ENCODE measurements around the gene EPB41L2. TPM values are rescaled to one million over a fixed set of nuclear protein-coding genes. Genes with fewer than 3 reads are reported as not detected.

EPB41L2 gene
- total and polyA plus RNA-seq, 2 experiments from 2014 or later: 76.2 to 91.7 TPM

GRCh38 chr6:131033631-131034030 lies 29.4 kb downstream of the EPB41L2 start:
- no peaks in the 10 kb centered on the region for H3K36me3 ChIP-seq (ENCODE audit: insufficient read depth)
- H3K27me3 Mint-ChIP-seq (ENCODE audit: insufficient read depth, low read depth, poor library complexity): no peaks in the 10 kb centered on the region
- no peaks in the 10 kb centered on the region for H3K36me3 Mint-ChIP-seq (ENCODE audit: low read depth)
- H3K4me3 ChIP-seq: no peak overlapping the region
- TF ChIP-seq JUNB (IDR thresholded peaks at IDR 0.05; ENCODE audit: unreplicated experiment) (no peak), ETS1 (IDR thresholded peaks at IDR 0.05) (no peak), EZH2 (IDR thresholded peaks at IDR 0.05; ENCODE audit: low read depth, unreplicated experiment) (no peak), ZNF462 (CRISPR knock-in tag; IDR thresholded peaks at IDR 0.05) (no peak), ZNF114 (CRISPR knock-in tag; IDR thresholded peaks at IDR 0.05) (no peak), REST (IDR thresholded peaks at IDR 0.05; ENCODE audit: unreplicated experiment) (no peak), ZNF331 (CRISPR knock-in tag; IDR thresholded peaks at IDR 0.05; ENCODE audit: low read depth) (no peak), NANOG (IDR thresholded peaks at IDR 0.05; ENCODE audit: borderline replicate concordance) (no peak), CREB1 (CRISPR knock-in tag; IDR thresholded peaks at IDR 0.05; ENCODE audit: low read depth) (no peak), STAT1 (IDR thresholded peaks at IDR 0.05; ENCODE audit: unreplicated experiment) (no peak), POLR2AphosphoS5 (IDR thresholded peaks at IDR 0.05; ENCODE audit: low read depth) (no peak), EZH2phosphoT487 (IDR thresholded peaks at IDR 0.05; ENCODE audit: unreplicated experiment) (no peak)
- TF ChIP-seq, protein P1, sequence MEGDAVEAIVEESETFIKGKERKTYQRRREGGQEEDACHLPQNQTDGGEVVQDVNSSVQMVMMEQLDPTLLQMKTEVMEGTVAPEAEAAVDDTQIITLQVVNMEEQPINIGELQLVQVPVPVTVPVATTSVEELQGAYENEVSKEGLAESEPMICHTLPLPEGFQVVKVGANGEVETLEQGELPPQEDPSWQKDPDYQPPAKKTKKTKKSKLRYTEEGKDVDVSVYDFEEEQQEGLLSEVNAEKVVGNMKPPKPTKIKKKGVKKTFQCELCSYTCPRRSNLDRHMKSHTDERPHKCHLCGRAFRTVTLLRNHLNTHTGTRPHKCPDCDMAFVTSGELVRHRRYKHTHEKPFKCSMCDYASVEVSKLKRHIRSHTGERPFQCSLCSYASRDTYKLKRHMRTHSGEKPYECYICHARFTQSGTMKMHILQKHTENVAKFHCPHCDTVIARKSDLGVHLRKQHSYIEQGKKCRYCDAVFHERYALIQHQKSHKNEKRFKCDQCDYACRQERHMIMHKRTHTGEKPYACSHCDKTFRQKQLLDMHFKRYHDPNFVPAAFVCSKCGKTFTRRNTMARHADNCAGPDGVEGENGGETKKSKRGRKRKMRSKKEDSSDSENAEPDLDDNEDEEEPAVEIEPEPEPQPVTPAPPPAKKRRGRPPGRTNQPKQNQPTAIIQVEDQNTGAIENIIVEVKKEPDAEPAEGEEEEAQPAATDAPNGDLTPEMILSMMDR (conservative IDR thresholded peaks at IDR 0.05; ENCODE audit: low read depth in 2 of 2): no peak
- H3K27ac Mint-ChIP-seq: no peak overlapping the region
- H3K27ac ChIP-seq (ENCODE audit: low read depth): no peak overlapping the region
- H3K79me2 ChIP-seq (replicated peaks; ENCODE audit: insufficient read depth): peaks cover 46% of the 10 kb centered on the region
- H3K27me3 ChIP-seq (ENCODE audit: insufficient read depth): no peaks in the 10 kb centered on the region
- peaks cover 6% of the 10 kb centered on the region; the same call in 1 of the 2 replicates for H3K4me1 ChIP-seq (ENCODE audit: insufficient read depth)
- peaks cover 7% of the 10 kb centered on the region; the same call in 1 of the 2 replicates for H3K9me2 ChIP-seq (ENCODE audit: insufficient read depth)
- no peak overlapping the region for H3K4me3 Mint-ChIP-seq
- H3F3A ChIP-seq (replicated peaks; ENCODE audit: low read depth): no peaks in the 10 kb centered on the region
- peaks cover 13% of the 10 kb centered on the region for H3K4me1 Mint-ChIP-seq
- H3K4me2 ChIP-seq: no peak overlapping the region
- DNase-seq (ENCODE audit: low spot score) (no peak), ATAC-seq (no peak)
- no peaks in the 10 kb centered on the region; the same call in 1 of the 2 replicates for H4K20me1 ChIP-seq (replicated peaks; ENCODE audit: insufficient read depth)
- no peaks in the 10 kb centered on the region for H3K9me3 Mint-ChIP-seq
- no peak overlapping the region for H2AFZ ChIP-seq

Measured in GM23338 (cell line).